ENCODE results near the gene FAM78A.
"Not testable (repeated sequence)": the region's sequence is repeated elsewhere in the genome, so short reads cannot be mapped to it uniquely, and the experiment has no call there.

The FAM78A gene

DNA sequence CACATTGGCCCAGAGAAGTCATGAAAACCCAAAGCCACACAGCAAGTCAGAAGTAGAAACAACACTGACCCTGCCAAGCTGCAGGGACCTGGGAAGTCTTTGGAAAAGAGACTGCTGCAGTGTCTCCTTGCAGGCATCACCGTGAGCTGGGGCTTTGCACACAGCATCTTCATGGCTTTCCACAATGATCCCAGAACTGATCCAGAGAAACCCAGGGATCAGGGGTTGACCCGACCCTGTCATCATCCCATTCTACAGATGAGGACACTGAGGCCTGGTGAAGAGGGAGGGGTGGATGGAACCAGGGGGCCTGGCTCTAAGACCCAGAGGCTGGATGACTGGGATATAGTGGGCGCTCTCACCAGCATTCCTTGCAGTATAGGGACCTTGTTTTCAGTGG, 4.3 kb upstream of the FAM78A start:
- DNase-seq: no peak

DNA sequence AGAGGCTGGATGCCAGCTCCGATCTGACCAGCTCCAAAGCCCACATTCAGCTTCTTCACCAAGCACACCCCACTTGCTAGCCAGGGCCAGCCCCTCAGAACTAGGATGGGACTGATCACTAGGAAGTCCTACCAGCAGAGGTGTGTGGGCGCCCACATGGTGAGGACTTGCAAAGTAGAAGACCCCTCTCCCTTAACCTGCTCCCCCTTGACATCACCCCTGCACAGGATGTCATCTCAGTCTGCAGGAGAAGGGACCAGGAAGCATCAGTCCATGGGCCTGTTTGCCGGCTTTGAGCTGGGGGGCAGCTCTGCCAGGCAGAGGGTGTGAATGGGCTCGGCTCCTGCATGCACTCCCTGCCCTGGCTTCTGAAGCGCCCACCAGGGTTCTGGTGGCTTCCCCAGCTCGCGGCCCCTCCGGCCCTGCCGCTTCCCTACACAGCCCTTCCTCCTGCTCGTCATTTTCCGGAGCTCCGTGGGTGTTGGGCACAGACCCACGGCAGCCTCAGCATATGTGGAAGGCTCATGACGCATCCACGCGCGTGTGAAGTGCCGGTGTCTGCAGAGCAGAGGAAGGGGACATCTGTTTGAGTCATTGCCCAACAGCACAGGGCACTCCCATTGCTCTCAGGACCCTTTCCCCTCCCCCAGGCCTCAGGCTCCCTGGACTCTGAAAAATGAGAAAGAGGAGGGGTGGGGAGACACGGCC, 3.7 kb upstream of the FAM78A start:
- DNase-seq: no peak

DNA sequence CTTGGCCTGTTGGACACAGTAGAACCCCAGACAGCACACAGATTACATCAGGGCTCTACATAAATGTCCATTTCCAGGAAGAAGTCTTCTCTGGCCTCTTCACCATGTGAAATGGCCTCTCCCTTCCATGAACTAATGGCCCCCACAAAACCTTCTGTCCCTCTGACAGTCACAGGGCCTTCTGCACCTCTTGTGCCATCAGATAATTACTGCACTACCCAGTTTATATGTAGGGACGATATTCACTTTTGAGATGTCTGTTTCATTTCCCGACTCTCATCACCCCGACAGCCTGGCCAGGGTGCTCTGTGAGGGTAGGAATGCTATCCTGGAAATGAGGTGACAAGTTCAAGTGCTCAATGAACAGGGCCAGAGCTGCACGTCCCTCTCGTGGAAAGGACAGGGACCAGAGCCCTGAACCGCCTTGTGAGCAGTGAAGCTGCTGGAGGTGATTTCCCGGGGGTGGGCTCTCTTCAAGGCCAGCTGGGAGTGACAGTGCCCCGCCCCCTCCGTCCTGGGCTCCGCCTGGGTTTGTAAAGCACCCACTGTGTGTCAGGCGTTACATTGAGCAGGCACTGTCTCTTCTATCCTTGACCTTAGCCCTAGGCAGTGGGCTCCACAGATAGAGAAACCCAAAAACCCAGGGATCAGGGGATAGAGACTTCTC, 3.0 kb upstream of the FAM78A start:
- DNase-seq: no peak

DNA sequence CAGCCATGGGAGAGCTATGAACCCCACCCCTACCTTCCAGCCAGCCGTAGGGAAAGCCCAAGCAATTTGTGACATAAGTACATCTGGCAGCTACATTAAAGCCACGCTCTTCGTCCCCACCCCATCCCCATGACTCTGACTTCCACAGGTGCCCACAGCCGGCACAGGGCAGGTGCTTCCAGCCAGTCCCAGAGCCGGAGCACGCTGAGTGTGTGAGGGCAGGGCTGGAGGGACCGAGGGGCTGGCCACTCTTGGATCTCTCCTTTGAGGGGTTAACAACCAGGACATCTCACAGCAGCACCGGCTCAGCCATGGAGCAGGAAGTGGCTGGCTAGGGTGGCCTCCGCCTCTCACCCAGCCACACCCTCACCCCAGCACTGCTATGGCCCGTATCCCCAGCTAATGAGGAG, 2.4 kb upstream of the FAM78A start:
- DNase-seq: no peak

DNA sequence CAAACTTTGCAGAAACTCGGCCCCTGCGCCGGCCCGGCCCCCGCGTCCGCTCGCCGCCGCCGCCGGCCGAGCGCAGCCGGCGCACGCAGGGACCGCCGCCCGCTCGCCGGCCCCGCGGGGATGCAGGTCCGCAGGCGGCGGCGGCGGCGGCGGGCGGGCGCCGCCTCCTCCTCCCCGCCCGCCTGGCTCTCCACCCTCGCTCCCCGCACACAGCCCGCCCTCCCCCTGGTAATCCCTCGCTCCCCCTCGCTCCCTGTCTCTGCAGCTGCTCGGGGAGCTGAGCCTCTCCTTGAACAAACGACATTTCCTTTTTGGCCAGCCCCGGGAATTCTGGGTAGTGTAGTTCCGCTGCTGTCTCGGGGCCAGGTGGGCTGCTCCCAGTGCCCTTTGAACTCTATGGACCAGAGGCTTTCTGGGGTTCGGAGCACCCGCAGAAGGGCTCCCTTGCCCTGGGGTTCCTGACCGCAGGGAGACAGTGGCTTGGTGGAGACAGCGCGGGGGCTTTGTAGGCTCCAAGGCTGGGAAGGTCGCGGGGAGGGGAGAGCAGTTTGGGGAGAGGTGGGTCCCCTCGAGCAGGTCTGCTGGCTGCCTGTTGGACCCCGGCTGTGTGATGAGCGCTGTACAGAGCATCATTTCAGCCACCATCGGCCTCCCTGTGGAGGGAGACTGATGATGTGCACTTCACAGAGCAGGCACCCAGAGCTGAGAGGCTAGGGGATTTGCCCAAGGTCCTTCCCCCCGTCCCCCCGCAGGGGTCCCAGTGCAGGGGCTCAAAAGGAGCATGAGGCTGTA, 1.8 kb upstream of the FAM78A start:
- DNase-seq: peak; percentile 53

DNA sequence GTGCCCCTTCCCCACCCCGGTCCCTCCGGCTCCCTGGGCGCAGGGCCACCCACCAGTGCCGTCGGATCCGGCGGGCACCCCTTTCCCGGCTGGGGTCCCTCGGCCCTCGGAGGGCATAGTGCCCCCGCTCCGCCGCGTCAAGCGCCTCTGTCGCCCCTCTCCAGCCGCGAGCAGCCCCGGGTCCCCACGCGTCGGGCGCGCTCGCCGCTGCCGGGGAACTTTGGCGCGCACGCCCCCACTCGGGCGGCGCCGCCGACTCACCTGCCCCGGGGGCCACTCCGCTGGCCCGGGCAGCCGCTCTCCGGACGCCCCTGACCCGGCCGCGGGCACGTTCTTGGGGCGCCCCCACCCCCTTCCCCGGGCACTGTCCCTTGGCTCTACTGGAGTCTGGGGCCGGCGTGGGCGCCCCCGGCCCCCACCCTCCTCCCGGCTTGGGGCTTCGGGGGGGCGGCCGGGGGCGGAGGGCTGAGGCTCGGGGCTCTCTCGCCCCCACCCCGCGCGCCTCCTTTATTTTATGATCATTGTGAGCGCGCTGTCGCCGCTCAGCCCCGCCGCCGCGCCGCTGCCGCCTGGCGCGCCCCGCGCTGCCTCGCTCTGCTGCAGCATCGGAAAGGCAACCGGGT, 1.1 kb upstream of the FAM78A start:
- DNase-seq: no peak

DNA sequence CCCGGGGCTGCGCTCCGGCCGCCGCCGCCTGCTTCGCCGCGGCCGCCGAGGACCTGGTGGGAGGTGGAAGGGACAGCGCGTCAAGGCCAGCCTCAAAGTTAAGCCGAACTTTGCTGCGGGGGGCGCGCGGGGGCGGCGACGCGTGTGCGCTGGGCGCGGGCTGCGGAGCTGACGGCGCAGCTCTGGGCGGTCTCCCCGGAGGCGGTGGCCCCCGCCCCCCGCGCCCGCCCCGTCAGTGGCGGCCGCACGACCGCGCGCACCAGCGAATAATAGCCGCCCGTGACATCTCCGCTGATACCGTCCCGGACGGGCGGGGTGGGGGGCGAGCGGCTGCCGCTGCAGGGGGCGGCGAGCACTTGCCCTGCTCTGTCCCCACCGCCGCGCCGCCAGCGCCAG, 579 bp upstream of the FAM78A start:
- DNase-seq: no peak

DNA sequence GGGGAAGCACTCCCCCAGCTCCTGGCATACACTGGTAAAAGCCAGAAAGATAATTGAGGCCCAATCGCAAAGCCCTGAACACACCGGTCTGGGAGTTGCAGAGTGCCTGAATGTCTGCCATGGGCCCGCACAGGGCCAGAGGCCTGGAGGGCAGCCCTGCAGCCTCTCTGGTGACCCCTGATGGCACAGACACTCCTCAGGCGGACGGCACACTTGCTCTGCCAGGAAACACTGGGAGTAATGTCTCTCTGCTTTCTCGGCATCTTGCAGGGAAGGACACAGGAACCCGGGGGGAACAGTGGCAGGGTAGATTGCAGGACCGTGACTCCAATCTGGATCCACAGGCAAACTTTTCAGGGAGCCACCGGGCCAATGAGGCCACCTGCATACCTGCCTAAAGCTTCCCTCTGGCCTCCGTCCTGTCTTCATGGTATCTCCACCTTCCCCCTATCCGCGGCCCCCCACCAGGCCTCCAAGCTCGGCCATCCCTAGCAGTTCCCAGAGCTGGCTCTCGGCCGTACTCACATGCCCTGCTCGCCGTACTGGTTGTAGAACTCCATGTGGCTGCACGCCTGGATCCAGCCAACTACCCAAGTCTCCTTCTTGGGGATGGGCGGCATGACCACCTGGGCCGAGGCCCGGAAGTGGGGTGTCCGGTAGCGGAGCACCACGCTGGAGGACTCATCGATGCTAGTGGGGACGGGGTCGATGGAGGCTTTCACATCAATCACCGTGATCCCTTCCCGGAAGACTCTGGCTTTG, 797 bp downstream of the FAM78A start:
- DNase-seq: no peak

DNA sequence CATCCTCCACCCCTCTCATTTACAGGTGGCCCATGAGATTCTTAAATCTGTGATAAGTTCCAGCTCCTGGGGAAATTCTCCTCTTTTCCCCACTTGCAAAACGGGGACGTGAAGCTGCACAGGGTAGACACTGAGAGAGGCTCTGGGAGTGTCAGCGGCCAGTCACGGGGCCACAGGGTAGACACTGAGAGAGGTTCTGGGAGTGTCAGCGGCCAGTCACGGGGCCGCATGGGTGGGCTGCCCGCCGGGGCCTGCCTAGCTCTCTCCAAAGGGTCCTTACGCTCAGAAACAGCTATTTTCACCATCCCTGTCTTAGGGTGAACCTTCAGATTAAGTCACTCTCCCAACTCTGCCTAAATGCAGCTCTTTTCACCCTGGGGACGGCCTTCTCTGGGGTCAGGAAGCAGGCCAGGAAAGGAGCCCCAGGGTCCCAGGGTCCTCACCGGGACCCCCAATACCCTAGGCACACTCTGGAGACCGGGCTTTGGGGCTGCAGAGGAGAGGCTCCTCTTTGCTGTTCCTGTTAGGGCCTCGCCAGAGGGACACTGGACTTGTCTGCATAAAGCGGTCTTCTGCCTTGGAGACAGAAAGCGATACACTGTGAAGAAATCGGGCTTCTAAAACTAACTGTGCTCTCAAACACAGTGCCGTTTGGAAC, 1.5 kb downstream of the FAM78A start:
- DNase-seq: no peak

DNA sequence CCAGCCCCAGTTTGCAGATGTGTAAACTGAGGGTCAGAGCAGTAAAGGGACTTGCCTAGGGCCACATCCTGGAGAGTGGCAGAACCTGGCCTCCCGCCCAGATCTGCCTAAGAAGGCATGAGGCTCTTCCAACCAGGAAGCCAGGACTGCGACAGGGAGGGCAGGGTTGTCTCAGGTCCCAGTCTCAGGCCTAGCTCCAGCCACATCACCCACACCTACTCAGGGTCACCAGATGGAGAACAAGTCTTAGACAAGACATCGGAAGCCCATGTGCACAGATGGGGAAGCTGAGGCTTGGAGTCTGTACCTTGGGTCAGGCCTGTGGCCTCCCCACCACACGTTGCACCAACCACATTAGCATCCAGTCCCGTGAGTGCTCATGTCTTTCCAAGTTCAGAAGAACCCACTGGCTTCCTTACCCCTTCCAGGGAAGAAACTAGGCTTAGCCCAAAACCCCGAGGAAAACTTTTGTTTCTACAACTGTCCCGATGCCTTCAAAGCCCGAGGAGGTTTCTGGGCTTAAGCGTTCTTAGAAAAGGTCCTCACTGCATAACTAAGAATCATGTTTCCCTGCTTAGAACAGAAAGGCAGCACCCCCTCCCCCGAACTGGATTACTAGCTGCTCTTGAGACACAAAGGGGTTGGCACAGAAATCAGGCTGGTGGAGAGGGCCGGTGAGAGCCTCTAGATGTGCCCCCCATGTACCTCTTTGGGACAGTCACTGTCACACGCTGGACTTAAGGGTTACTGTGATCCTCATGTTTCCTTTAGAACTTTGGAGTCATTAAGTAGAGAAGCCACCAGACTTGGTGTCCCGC, 2.2 kb downstream of the FAM78A start:
- no peak for DNase-seq

DNA sequence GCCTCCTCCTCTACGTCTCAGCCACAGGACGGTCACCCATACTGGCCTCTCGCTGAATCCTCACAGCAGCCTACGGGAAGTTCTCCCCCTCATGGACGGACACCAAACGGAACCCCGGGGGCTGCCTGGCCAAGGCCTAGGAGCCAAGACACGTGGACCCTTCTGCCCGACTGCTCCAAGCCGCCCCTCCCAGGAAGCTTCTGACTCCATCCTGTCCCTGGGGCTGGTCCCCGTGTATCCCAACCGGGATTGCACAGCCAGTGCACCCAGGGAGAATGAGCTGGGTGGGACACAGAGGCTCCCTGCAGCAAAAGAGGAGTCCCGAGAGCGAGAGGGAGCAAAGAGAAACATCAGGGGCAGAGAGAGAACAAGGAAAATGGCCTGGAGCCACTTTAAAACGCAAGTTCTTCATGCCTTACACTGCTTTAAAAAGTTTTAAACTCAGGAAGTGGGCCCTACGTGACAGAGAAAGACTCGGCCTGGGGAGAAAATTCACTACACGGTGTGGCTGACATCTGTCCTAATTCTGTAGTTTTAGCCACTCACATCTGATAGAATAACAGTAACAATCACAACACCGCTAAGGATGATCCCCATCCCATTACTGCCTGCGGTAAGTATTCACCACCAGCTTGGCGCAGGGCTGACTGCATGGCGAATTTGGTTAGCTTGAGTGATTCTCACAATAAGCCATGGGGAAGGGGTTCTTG, 3.0 kb downstream of the FAM78A start:
- no peak for DNase-seq

DNA sequence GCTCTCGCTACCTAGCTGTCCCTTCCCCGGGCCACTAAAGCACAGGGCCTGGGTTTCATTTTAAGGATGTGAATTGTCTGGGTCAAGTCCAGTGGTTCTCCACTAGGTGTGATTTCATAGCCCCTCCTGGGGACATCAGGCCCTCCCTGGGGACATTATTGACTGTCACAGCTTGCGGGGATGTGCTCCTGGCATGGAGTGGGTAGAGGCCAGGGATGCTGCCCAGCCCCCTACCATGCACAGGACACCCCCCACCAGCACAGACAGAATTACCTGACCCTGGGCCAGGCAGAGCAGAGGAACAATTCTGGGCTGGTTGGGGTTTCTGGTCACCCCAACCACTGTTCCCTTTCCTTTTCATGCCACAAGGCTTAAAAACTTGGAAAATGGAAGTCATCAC, 4.1 kb downstream of the FAM78A start:
- DNase-seq: no peak

DNA sequence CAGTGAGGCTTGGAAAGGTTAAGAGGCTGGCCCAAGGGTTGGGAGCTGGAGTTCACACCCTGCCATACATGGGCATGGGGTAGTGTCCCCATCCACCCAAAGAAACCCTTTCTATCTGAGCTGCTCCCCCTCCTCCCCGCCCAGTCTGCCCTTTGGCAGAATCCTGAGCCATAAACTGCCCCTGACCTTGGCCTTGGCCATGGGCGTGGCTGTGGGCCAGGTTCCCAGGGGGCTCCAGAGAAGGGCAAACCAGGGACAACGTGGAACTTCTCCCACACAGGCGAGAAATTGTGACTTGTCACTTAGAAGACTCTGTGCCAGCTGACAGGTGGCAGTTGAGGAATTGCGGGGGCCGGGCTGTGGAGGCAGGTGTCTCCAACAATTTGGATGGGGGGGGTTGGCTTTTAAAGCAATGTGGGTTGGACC, 4.8 kb downstream of the FAM78A start:
- no peak for DNase-seq

DNA sequence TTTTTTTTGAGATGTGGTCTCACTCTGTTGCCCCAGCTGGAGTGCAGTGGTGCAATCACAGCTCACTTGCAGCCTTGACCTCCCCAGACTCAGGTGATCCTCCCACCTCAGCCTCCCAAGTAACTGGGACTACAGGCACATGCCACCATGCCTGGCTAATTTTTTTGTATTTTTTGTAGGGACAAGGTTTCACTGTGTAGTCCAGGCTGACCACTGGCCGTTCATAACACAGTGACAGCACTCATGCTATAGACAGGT, 5.4 kb downstream of the FAM78A start:
- not testable (repeated sequence) for DNase-seq

DNA sequence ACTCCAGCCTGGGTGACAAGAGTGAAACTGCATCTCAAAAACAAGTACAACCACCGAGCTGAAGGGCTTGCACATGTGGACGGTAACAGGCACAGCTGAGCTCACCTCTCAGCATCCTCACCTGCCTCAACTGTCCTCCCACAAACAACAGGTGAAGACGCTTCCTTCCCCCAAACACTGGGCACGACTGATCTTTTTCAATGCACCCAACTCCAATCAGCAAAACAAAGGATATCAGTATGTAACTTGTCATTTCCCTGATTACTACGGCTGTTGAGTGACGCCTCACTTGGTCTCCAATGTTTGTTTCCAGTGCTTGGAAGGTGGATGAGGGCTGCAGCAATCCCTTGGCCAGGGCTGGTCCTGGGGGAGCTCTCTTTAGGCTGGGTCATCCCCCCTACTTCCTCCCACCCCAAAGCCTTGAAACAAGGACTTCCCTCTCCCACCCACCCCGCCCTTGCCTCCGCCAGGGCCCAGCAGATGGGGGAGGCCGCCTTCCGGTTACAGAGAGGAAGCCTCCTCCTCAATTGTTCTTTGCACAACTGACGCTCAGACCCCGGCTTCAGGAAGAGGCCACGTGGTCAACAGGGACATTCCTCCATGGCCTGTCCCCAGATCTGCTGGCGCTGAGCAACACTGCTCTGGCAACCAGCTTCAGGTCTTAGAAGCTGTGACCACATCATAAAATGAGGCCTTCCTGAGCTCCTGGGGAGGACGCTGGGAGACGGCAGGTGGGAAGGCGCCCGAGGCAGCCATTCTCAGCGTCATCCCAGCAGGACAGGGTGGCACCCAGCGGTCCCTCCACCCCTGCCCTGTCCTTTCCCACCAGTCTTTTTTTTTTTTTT, 5.9 kb downstream of the FAM78A start:
- DNase-seq: no peak

DNA sequence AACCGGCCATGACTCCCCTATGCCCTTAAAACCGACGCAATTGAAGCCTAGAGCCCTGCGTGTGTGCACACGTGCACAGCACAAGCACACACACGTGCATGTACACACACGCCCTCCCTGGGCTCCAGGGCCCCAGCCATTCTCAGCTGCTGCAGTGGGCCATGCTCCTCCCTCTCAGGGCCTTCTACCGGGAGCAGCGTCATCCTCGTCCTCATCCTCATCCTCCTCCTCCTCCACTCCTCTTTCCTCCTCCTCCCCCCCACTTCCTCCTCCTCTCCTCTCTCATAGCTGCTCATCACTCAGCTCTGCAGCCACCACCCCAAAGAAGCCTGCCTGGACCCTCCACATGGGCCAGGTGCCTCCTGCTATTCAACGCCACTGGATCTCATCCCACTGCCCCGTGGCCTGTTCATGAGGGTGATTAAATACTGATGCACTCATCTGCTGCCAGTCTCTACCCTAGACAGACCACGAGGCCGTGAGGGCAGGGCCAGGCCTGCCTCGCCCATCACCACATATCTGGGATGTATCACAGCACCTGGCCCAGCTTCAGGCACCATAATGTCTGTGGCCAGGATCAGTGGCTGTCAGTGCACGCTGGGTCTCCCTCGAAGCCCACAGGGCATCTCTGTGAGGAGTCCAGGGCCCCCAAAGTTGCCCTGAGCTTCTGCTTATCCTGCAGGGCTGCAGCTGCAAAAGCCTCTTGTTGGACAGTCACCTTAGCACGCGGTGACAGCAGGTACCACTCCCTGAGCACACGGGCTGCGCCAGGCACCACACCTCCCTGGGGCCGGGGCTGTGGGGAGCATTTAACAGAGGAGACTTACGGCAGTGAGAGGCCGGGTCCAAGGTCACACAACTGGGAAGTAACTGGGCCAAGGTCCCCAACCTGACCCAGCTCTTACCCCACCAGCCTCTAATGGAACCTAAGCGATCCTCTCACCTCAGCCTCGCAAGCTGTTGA, 9.8 kb downstream of the FAM78A start:
- DNase-seq: no peak

DNA sequence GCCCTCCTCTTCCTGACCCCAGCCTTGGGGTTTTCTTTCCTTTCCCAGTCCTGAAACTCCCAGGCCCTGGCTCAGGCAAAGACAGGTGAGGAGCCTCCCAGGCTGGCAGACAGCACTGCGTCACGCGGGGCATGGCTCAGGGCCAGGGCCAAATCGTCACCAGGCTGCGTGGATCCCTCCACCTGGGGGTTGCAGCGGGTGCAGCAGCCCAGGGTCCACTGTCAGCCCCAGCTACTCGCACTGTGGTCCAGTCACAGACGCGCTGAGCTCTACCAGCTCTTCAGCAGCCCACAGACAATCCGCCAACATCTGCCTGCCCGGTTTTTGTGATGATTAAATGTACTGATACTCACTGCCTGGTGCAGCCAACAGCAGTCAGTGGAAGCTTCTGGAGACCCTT, 12.1 kb downstream of the FAM78A start:
- DNase-seq: no peak

DNA sequence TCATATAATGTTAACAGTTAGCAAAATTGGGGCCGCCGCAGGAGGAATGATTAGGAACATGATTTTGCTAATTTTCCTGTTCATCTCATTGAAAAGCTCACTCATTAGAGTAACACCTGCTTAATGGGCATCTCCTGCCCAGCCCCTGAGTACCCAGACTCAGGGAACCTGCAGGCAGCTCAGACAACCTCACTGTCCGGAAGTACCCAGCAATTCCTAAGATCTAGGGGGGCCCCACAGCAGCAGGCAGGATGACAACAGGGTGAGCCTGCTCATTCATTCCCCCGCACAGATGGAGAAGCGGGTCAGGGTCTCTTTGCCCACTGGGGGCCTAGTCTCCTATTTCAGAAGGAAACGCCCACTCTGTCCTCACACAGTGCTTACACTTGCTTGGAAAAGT, 12.6 kb downstream of the FAM78A start:
- no peak for DNase-seq

DNA sequence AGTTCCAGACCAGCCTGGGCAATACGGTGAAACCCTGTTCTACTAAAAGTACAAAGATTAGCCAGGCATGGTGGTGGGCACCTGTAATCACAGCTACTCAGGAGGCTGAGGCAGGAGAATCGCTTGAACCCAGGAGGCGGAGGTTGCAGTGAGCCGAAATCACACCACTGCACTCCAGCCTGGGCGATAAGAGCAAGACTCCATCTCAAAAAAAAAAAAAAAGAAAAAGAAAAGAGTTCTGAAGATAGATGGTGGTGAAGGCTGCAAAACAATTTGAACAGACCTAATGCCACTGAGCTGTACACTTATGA, 13.3 kb downstream of the FAM78A start:
- not testable (repeated sequence) for DNase-seq

Data from NCI-H2029 treated with DMSO at 0.1 percent for 48 hours (cell line).